DMS53 treated with DMSO at 0.1 percent for 48 hours (cell line): ENCODE measurements around the gene NUDT8.

ENCODE experiments used
- DNase-seq: peaks from one replicate; lab custom pipeline; 2025; ENCODE audit not compliant: unreplicated experiment; lab: John Stamatoyannopoulos, UW

The NUDT8 gene, protein sequence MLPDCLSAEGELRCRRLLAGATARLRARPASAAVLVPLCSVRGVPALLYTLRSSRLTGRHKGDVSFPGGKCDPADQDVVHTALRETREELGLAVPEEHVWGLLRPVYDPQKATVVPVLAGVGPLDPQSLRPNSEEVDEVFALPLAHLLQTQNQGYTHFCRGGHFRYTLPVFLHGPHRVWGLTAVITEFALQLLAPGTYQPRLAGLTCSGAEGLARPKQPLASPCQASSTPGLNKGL

DNA sequence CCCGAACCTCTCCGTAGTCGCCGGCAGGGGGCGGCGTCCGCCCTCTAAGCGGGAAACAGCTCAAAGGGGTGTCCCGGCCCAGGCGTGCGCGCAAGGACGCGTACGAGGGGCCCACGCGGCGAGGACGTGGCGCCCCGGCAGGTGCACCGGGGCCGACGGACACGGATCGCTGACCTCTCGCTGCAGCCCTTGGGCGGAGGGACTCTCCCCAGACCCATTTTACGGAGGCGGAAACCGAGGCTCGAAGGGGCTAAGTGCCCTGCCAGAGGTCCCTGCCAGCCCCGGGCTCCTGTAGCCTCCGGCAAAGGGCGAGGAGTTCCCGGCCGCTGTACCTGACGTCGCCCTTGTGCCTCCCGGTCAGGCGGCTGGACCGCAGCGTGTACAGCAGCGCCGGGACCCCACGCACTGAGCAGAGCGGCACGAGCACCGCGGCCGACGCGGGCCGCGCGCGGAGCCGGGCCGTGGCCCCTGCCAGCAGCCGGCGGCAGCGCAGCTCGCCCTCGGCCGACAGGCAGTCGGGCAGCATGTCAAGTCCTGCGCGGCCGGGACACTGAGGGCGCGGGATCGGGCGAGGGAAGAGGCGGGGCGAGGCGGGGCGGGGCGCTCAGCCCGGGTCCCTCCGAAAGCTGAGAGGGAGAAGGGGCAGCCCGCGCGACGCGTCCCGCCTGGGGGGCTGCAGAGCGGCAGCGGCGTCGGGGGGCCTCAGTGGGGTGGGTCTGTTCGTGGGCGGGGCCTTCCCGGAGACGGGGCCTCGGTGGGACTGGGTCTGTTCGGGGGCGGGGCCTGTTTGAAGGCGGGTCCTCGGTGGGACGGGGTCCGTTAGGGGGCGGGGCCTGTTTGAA is at the start of gene NUDT8:
Gene NUDT8, minus strand, starts transcription at position 552 of the 842 bp plus-strand sequence. Its CDS starts 26 bp downstream, at position 526.
- peak; percentile 84 for DNase-seq

DNA sequence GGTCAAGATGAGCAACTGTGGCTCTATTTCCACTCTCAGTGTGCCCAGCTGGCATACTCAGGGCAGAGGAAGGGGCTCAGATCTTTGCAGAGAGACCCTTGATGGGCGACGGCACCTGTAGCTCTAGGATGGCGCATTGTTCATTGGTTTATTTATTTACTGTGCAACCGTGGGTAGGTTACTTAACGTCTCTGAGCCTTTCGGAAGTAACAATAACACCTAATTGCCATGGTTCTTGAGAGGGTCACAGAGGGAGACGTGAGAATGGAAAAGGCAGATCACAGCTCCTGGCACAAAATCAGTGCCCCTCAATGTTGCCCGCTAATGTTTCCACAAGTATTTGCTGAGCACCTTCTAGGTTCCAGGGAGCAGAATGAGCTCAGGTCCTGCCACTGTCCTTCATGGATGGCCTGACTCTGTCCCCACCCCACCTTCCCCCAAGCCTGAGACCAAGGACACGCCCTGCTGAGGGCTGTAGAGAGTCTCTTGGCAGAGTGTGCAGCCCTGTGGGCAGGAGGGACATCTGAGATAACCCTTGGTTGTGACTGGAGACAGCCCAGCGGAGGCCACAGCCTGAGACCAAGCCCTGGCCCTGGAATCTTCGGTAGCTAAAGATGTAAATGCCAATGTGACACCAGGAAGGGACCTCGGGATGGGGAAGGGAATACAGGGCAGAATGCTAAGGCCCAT is 45.5 kb upstream of the NUDT8 start:
- no peak for DNase-seq

DNA sequence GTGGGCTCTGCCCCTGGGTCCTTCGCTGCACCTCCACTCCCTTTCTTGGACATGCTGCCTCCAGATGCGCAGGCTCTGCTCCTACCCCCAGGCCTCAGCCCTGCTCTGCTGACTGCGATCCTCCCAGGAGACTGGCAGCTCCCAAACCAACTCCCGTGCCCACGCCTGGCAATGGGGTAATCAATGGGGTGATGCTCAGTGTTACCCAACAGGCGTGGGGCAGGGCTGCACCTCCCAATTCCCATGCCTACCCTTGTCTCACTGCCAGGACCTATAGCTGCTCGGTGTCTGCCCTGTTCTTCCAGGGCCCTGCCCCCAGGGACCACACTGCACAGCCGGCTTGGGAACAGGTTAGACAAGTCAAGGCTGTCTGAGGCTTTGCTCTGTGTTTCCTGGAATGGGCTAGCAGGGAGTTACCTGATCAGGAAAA is 44.7 kb upstream of the NUDT8 start, which contains the start of gene ALDH3B2:
Gene ALDH3B2, minus strand, starts transcription at position 182 of the 430 bp plus-strand sequence. CDS start 7,688 bp downstream, outside the sequence.
- DNase-seq = peak; percentile 79

DNA sequence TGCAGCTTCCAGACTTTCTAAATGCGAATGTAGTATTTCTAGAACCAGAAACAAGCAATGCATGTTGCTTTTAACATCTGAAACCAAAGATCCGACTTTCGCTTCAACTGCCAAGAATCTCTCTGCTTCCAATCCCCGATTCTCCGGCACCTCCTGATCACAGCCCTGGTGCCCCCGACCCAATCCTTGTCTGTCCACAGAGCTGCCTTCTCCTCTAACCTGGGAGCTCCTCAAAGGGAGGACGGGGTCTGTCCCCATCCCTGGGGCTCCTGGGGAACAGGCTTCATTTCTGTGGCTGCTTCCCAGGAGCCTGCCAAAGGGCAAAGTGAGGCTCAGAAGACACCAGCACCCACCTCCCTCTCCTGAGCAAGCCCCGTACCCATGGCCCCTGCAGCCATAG is 44.2 kb upstream of the NUDT8 start:
- DNase-seq = no peak

DNA sequence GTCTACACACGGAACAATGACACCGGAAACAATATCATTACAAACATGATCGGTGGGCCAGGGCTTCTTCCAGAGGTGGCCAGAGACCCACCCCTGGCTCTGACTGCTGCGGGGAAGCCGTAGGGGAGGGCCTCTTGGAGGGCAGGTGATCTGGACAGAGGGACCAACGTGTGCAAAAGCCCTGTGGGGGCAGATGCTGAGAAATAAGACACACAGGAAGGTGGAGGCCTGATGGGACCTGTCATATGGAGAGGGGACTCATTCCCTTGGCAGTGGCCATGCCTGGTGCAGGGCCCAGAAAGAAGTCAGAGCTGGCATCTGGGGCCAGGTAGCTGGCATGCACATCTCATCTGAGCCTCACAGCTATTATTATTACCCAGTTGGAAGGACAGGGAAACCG is 43.6 kb upstream of the NUDT8 start:
- DNase-seq = no peak

DNA sequence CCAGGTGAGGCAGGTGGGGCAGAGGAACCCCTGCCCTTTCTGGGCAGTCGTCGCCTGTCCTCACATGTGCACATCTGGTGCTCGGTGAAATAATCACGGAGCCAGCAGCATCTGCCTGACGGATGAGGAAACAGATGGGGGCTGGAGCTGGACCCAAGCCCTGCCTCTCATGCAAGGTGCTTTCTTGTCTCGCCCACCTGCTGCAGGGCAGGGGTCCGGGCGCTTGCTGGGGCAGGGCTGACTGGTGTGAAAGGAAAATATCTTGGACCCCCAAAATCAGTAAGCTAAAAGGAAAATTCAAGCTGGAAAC is 41.4 kb upstream of the NUDT8 start:
- DNase-seq = no peak

DNA sequence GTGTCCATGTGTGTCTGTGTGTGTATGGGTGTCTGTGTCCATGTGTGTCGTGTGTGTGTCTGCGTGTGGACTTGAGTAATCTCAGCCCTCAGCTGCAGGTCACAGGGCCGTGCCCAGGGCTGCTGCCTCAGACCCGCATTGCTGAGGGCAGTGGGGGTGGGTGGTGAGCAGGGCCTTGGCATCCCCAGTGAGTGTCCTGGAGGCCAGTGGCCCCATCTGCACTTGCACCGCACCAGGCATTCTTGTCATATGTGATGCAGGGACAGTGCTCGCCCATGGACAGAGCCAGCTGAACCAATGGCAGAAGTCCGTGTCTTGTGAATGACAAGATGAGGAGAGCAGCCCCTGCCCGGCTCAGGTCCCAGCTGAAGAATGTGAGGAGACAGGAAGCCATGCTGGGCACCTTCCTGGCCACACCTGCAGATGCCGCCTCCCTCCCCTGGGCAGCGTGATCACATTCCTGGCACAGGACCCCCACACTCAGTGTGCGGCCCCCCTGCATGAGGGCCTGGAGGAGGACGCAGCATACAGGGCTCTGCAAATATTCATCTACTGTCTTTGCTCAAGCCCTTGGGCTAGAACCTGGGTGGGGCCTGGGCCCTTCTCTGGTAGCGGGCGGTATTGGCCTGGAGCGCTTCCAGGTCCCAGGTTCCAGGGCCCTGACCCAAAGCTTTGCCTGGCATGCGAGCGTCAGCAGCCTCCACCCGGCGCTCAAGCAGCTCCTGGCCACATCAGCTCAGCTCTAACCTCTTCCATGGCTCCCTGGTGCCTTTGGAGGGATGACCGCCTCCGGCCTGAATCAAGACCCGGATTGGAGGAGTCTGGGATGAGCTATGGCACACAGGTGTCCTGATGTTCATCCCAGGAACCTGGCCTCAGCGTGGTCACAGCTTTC is 40.8 kb upstream of the NUDT8 start:
- DNase-seq = no peak

DNA sequence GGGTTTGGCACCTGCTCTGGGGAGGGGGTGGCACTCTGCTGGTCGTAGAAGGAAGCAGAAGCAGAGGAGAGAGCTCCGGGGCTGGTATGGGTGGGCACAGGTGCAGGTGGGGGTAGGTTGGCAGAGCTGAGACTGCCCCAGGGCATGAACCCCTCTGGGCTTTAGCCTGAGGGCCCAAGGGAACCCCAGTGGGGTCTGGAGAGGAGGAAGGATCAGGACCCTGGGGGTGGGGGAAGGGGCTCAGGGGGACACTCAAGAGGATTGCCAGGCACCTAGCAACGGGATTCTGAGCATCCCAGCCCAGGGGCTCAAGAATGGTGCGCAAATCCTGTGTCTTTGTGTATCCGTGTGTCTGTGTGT is 38.4 kb upstream of the NUDT8 start:
- no peak for DNase-seq

DNA sequence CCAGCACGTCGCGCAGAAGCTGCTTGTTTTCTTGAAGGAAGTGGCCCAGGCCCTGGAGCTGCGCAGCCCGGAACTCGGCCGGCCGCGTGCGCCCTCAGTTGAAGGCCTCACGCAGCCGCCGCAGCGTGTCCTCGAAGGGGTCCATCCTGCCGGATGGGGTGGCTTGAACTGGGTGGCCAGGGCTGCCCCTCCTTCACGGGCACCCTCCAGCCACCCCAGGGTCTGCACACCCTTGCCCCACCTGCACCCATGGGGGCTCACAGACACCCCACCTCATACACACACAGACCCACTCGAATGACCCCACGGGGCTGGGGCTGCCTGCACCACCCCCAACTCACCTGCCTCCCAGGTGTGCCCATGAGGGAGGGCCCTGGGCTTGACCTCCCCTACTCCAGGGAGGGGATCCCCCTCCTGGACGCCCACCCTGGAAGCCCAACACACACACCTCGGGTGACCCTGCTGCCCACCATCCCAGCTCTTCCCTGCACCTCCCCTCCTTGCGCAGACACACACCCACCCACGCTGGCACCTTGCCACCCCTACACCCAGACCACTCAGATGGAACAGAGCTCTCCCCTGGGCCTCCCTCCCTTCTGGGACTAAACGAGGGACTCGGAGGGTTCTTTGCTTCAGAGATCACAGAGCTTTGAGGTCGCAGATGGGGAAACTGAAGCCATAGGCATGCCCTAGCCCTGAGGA is 37.9 kb upstream of the NUDT8 start:
- DNase-seq = no peak

DNA sequence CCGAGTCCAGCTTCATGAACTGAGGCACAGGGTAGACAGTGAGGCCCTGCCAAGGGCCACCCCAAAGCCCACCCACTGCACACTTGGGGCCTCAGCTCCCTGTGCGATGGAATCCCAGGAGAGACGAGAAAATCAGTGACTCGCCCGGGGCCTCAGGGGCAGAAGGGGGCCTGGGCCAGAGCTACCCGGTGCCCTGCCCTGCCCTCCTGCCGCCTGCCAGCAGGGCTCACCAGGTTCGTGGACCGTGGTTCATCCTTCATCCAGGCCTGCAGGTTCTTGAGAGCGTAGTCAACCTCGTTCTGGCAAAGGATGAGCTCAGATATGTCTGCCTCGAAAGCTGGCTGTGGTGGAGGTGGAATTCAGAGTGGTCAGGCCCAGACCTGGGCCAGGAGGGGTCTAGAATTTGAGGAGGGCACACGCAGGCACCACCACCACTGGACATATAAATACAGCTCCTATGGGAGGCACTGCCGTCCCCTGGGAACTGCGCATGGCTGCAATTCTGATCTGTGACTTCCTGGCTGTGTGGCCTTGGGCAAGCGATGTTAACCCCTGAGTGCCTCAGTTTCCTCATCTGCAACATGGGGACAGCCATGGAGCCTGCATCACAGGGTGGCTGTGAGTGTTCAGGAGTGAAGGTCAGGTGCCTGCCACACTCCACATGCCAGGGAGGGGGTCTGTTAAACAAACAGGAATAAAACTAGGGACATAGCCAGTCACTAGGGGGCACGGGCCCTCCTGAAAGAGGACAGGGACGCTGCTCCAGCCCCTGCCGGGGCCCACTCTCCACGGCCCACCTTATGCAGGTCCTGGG is 37.1 kb upstream of the NUDT8 start:
- no peak for DNase-seq

DNA sequence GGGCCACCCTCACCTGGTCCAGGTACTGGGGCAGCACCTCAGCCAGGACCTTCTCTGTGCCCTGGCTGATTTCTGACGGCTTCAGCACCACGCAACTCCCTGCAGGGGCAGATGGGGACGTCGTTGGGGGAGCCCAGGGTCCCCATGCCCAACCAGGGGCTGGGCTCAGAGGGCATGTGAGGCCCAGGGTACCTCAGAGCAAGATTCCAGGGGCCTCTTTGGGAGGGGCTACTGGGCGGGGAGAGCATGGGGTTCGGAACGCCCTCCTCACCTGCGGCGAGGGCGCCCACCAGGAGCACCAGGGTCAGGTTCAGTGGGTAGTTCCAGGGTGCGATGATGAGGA is 36.5 kb upstream of the NUDT8 start:
- no peak for DNase-seq

DNA sequence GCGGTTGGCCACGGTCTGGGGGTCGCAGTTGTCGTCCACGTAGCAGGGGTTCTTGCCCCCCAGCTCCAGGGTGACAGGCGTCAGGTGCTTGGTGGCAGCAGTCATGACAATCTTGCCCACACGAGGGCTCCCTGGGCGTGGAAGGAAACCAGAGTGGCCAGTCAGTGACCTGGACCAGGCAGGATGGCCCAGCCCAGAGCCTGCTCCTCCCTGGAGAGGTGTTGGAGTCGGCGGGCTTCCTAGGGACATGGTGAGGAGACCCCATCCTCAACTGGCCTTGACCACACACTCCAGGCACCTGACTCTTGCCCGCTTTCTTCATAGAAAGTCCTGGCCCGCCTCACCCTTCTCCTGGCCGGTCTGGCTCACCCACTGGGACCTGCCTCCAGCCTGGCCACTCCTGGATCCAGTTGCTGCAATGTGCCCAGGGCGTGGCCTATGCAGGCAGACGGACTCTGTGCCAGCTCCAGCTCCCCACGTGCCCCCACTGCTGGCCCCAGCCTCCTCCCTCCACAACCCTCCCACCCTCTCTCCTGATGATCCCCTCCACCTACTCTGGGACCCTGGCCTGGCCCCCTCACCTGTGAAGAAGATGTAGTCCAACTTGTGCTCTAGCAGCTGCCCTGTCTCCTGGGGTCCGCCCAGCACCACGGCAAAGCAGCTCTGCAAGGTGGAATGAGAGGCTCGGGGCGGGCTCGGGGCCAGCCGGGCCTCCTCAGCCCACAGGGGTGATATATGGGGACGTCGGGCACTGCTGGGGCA is 36.0 kb upstream of the NUDT8 start:
- peak; percentile 51 for DNase-seq

DNA sequence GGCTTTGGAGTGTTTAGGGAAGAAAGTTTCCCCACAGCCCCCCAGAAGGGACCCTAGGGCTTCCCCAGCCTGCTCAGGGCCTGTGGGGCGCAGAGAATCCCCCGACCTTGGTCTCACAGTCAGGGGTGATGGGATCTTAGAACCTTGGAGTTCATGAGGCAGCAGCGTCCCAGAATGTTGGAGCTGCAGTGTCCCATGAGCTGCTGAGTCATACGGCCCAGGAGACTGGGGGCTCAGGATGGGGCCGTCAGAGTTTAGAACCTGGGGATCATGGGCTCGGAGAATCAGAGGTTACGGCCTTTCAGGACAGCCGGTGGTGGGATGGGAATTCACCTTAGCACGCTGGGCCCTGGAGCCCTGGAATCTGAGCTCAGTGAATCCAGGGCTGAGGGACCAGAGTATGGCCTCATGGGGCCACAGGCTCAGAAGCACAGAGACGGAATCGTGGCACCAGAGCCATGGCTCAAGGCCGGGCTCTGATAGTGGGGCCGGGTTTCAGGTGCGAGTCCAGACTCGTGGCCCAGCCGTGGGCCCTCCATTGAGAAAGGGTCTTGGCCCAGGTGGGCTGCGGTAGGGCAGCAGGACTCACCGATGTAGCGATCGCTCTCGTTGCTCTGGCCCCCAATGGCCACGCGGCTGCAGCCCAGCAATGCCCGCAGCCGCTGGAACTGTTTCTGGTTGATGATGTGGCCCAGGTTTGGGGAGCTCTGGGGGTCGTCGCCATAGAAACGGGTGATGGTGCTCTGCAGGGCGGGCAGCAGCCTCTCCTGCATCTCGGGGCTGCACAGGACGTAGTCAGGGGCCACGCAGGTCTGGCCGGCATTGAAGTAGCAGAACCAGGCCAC is 35.2 kb upstream of the NUDT8 start:
- DNase-seq = no peak

DNA sequence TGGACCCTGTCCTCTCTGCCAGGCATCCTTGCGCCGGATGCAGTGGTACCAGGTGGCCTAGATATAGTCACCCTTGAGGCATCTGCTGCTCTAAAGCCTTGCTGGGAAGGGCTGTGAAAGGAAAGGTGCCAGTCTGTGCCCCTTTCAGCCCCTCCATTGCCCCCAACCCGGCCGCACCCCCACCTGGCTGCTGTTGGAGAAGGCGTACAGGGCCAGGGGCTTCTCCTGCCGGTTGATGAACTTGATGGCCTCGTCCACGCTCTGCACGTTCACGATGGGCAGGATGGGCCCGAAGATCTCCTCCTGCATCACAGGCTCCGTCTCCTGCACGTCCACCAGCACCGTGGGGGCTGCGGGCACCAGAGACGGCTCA is 34.5 kb upstream of the NUDT8 start:
- no peak for DNase-seq

DNA sequence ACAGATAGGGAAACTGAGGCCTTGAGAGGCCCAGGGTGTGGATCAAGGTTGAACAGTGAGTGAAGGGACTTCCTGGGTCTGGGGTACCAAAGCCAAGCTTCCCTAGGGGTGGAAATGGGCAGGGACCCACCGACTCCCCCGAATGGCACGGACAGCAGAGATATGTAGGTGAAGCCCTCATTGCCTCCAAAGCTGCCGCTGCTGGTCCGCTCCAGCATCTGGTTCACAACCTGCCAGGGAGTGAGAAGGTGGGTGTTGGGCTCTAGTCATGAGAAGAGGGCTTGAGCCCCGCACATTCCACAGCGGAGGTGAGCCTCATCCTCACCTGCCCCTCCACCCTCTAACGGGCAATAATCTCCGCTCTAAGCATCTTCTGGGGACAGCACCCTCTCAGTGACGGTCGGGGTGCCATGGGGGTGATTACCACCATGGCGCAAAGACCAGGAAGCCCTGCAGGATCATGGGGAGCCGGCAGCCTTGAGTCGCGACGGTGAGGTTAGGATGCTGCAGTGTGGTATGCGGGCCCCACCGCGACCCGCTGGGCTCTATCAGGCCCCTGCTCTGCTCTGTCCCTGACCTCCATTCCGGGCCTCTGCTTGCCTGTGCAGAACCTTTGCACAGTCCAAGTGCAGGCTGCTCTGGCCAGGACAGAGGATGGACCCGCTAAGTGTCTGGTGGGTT is 33.9 kb upstream of the NUDT8 start:
- no peak for DNase-seq

DNA sequence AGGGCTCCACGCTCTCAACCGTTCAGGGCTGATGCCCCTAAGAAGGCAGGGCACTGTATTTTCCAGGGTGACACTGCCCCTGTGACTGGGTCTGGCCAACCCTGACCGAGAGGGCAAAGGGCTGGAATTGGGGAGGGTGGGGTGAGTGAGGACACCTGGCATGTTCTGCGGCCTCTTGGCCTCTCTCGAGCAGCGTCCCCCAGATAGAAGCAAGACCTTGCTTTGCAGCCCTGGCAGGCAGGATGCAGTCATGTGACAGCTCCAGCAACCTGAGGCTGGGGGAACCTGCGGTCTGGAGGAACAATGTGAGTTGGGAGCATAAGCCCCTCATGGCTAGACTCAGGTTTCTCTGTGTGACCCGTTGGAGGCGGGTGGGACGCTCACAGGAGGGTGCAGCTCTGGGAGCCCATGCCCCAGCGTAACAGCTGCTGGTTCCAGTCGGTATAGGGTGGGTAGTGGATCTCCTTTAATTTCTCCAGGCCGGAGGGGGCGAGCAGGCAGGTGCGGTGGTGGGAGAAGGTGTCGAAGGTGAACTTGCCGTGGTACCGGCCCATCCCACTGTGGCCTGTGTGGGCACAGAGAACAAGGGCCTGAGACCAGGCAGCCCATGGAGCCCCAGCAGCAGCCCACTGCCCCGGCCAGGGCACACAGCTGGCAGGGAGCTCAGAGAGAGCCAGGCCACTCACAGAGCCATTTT is 33.2 kb upstream of the NUDT8 start:
- no peak for DNase-seq
